Measurements from ENCODE around the gene A3GALT2.

The A3GALT2 gene

GRCh38 chr1:33332357-33332789 is 11.5 kb upstream of the A3GALT2 start:
- DNase-seq (ENCODE audit: low read depth in 1 of 2, low spot score in 1 of 2), result no peak

- no peak for DNase-seq (ENCODE audit: low read depth in 1 of 2, low spot score in 1 of 2)
Measured at GRCh38 chr1:33331444-33332356, 10.8 kb upstream of the A3GALT2 start.

- DNase-seq (ENCODE audit: low read depth in 1 of 2, low spot score in 1 of 2), result no peak
Measured at GRCh38 chr1:33330906-33331305, 10.0 kb upstream of the A3GALT2 start.

- no peak for DNase-seq (ENCODE audit: low read depth in 1 of 2, low spot score in 1 of 2)
Measured at GRCh38 chr1:33330361-33330890, 9.5 kb upstream of the A3GALT2 start.

GRCh38 chr1:33329600-33330305 is 8.9 kb upstream of the A3GALT2 start:
- DNase-seq (ENCODE audit: low read depth in 1 of 2, low spot score in 1 of 2), result no peak

GRCh38 chr1:33328817-33329216 is 7.9 kb upstream of the A3GALT2 start:
- no peak for DNase-seq (ENCODE audit: low read depth in 1 of 2, low spot score in 1 of 2)

- DNase-seq (ENCODE audit: low read depth in 1 of 2, low spot score in 1 of 2), result no peak
Measured at GRCh38 chr1:33327587-33328325, 6.9 kb upstream of the A3GALT2 start.

- DNase-seq (ENCODE audit: low read depth in 1 of 2, low spot score in 1 of 2), result no peak
Measured at GRCh38 chr1:33326785-33327184, 5.9 kb upstream of the A3GALT2 start.

- DNase-seq (ENCODE audit: low read depth in 1 of 2, low spot score in 1 of 2), result no peak
Measured at GRCh38 chr1:33324677-33325575, 4.0 kb upstream of the A3GALT2 start.

GRCh38 chr1:33323663-33324477 is 3.0 kb upstream of the A3GALT2 start:
- DNase-seq (ENCODE audit: low read depth in 1 of 2, low spot score in 1 of 2), result no peak

- no peak for DNase-seq (ENCODE audit: low read depth in 1 of 2, low spot score in 1 of 2)
Measured at GRCh38 chr1:33322870-33323585, 2.1 kb upstream of the A3GALT2 start.

- DNase-seq (ENCODE audit: low read depth in 1 of 2, low spot score in 1 of 2), result no peak
Measured at GRCh38 chr1:33322109-33322508, 1.2 kb upstream of the A3GALT2 start.

GRCh38 chr1:33321178-33321577 is 280 bp upstream of the A3GALT2 start:
- DNase-seq (ENCODE audit: low read depth in 1 of 2, low spot score in 1 of 2), result no peak

- DNase-seq (ENCODE audit: low read depth in 1 of 2, low spot score in 1 of 2), result no peak
Measured at GRCh38 chr1:33319949-33320618, 814 bp downstream of the A3GALT2 start.

GRCh38 chr1:33319186-33319948 is 1.5 kb downstream of the A3GALT2 start:
- DNase-seq (ENCODE audit: low read depth in 1 of 2, low spot score in 1 of 2), result no peak

GRCh38 chr1:33317946-33318345 is 3.0 kb downstream of the A3GALT2 start:
- no peak for DNase-seq (ENCODE audit: low read depth in 1 of 2, low spot score in 1 of 2)

GRCh38 chr1:33317354-33317753 is 3.5 kb downstream of the A3GALT2 start:
- DNase-seq (ENCODE audit: low read depth in 1 of 2, low spot score in 1 of 2), result no peak

- DNase-seq (ENCODE audit: low read depth in 1 of 2, low spot score in 1 of 2), result no peak
Measured at GRCh38 chr1:33316601-33317000, 4.3 kb downstream of the A3GALT2 start.

All from activated CD4-positive, alpha-beta T cell treated with anti-CD3 and anti-CD28 coated beads, Interleukin-2, amount 50 U/mL, for 24 hours (primary cell).